Kidney tubule cell (primary cell): Measurements from ENCODE around the gene CDH16.
"Not testable (repeated sequence)": the region's sequence is repeated elsewhere in the genome, so short reads cannot be mapped to it uniquely, and the experiment has no call there.

Experiments
- DNase-seq: peaks from one replicate; pipeline ENCODE4 v3.0.0-alpha.2; 2018; ENCODE audit warnings: low spot score

The CDH16 gene

DNA sequence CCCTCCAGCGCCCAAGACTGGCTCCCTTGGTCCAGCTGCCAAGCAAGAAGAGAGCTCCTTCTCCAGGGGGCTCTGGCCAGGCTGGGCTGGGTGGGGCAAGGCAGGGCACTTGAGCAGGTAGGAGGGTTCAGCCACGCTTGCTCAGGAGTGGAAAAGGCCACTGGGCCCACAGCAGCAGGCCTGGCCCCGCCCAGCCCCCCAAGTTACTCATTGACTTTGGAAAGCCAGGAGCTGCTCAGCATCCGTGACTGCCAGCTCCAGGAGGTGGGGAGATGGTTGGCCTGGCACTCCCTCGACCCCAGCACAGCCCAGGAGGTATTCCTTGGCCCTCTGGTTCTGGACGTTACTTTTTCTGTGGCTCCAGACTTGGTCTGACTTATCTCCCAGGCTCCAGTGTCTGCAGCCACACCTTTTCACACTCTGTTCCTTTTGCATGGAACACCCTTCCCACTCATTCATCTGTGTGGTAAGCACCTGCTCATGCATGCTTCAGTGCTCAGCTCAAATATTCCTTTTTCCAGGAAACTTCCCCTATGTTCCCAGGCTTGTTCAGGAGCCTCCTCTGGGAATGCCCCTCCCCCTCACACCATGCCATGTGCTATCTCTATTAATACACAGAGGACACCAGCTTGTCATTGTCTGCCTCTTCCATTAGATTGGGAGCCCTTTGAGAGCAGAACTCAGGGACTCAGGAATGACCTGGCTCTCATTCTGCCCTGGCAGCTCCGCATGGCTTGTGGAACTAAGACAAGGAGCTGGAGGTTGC lies at the start of gene CDH16:
TSS of gene CDH16 (minus strand) at position 83 of the 766 bp plus-strand sequence. CDS start 820 bp downstream, outside the sequence.
- DNase-seq: peak; percentile 93

GRCh38 chr16:66964049-66964448 lies 45.4 kb upstream of the CDH16 start:
- DNase-seq: no peak

DNA sequence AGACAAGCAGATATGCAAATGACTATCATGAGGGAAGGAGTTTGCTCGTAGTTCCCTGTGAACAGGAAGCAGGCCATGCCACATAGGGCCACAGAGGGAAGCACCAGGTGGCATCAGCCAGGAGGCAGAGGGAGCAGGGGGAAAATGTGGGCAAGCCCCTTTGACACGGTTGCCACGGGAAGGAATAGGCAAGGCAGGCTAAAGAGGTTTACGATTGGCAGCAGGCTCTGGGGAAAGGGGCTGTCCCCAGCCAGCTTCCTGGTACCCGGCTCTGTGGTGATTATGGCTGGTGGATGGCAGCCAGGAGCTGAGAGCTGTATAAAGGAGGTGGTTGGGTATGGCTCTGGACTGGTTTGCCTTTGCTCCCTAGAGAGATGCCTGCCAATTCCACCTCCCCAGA lies 43.2 kb upstream of the CDH16 start:
- peak; percentile 26 for DNase-seq

- peak; percentile 81 for DNase-seq
Observed at GRCh38 chr16:66961065-66961744, 42.5 kb upstream of the CDH16 start, which contains the start of gene CES3. TSS of gene CES3 (plus strand) at chr16:66961266. CDS start at chr16:66961308, 42 bp downstream.

- no peak for DNase-seq
Observed at GRCh38 chr16:66960270-66960669, 41.6 kb upstream of the CDH16 start.

DNA sequence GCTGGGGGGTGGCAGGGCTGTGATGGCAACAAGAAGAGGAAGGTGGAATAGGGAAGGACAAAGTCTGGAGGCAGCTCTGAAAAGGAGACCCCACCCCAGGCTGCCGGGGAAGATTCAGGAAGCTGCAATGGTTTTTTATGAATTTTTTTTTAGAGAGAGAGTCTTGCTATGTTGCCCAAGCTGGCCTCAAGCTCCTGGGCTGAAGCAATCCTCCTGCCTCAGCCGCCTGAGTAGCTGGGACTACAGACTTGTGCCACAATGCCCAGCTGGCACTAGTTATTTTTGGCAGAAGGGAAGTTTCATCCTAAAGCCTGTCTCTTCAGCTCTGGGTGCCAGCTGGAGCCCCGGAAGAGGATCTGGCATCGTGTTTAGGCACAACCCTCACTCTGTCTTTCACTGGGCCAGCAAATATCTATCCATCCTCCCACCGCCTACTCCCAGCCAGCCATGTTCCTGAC lies 41.0 kb upstream of the CDH16 start:
- DNase-seq: no peak

DNA sequence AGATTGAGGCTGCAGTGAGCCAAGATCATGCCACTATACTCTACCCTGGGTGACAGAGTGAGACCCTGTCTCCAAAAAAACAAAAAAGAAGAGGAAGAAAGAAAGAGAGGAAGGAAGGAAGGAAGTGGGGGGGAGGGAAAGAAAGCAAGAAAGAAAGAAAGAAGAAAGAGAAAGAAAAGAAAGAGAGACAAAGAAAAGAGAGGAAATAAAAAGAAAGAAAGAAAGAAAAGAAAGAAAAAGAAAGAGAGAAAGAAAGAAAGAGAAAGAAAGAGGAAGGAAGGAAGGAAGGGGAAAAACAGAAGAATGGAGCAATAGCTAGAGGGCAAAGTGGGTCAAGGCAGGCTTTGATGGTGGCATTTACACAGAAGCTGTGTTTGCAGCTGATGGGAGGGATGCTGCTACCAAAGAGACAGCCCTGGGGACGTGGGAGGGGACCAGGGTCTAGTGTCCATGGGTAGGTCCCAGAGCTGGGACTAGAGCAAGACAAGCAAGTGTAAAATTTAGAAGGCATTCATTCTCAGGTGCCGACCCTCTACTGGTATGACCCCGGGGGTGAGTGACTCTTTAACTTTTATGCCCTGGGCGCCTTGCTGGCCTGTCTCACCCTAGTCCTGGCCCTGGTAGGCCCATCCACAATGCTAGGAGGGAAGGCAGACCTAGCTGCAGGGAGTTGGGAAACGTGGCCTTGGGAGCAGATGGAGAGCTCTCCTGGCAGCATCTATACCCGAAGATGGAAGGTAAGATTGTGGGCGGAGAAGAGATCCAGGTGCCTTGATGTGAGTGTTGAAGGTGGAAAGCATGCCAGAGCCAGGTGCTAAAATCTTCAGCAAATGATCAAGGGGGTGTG lies 40.4 kb upstream of the CDH16 start:
- DNase-seq: no peak

GRCh38 chr16:66956154-66956457 lies 37.4 kb upstream of the CDH16 start:
- DNase-seq: not testable (repeated sequence)

GRCh38 chr16:66955363-66956153 lies 36.9 kb upstream of the CDH16 start:
- not testable (repeated sequence) for DNase-seq

DNA sequence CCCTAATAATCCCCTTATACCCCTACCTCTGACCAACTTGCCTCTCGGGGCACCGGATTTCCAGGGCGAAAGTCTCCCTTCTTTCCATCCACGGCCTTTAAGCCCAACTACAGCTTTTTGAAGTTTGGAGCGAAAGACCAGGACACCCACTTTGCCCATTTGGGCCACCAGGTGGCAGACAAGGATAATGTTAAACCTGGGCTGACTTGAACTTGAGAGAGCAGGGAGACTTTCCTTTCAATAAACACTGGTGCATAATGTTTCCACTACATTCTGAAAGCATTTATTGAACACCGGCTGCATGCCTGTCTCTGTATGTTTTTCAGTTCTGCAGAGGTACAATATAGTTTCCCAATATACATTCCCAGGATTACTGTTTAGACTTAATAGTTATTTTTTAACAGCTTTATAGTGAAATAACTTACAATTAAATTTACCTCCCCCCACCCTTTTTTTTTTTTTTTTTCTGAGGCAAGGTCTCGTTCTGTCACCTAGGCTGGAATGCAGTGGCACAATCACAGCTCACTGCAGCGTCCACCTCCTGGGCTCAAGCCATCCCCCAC lies 35.5 kb upstream of the CDH16 start:
- peak; percentile 78 for DNase-seq

- DNase-seq: no peak
Observed at GRCh38 chr16:66953462-66954096, 34.9 kb upstream of the CDH16 start.

- no peak for DNase-seq
Observed at GRCh38 chr16:66952430-66953110, 33.9 kb upstream of the CDH16 start.

DNA sequence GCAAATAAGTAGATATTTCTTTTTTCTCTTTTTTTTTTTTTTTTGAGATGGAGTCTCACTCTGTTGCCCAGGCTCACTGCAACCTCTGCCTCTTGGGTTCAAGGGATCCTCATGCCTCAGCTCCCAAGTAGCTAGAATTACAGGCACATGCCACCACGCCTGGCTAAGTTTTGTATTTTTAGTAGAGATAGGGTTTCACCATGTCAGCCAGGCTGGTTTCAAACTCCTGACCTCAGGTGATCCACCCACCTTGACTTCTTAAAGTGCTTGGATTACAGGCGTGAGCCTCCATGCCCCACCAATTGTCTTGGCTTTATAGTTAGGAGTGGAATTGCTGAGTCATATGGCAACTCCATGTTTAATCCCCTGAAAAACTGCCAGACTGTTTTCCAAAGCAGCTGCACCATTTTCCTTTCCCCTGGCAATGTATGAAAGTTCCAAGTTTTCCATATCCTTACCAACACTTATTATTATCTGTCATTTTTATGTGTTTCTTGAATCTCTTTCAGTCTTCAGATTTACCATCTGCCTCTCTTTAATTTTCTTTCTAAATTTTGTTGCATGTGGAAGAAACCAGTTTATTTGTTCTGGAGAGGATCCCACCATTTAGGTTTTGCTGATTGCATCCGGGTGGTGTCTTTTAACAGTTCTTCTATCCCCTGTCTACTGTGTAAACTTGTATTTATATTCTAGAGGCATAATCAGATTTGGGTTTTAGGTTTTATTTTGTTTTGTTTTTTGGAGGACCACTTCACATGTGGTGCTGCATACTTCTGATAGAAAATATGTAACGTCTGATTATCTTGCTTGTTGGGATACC lies 32.5 kb upstream of the CDH16 start:
- peak; percentile 20 for DNase-seq

DNA sequence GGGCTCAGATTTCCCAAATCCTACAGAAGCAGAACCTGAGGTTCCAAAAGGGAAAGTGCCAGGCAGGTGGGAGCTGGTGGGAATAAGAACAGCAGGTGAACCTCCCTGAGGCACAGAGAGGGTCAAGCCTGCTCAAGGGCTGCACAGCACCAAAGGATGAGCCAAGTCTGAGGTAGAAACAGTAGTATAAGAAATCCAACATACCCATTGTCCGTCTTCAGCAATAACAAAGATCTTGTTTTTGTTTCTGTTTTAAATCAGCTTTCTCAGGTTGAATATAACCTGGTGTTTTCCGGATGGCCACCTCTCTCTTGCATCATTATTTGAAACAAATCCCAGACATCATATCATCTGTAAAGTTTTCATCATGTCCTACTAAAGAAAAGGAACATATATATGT lies 31.8 kb upstream of the CDH16 start:
- DNase-seq: no peak

- no peak for DNase-seq
Observed at GRCh38 chr16:66949472-66949871, 30.8 kb upstream of the CDH16 start.

DNA sequence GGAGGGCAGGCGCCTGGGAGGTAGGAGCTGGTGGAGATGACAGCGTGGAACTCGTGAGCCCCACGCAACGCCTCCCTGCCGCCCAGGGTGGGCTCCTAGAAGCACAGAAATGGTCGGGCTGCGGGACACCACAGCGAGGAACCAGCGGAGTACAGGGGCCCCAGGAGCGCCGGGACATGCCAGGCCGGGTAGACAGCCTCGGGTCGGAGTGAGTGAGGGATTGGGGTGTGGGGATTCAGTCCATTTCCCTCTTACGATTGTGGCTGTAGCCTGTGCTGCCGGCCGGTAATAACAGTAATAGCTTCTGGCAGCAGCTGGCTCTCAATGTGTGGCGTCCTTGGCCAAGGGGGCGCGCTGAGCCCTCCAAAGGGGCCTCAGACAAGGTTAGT lies 30.1 kb upstream of the CDH16 start:
- DNase-seq: no peak

- DNase-seq: peak; percentile 20
Observed at GRCh38 chr16:66948134-66948836, 29.6 kb upstream of the CDH16 start.

DNA sequence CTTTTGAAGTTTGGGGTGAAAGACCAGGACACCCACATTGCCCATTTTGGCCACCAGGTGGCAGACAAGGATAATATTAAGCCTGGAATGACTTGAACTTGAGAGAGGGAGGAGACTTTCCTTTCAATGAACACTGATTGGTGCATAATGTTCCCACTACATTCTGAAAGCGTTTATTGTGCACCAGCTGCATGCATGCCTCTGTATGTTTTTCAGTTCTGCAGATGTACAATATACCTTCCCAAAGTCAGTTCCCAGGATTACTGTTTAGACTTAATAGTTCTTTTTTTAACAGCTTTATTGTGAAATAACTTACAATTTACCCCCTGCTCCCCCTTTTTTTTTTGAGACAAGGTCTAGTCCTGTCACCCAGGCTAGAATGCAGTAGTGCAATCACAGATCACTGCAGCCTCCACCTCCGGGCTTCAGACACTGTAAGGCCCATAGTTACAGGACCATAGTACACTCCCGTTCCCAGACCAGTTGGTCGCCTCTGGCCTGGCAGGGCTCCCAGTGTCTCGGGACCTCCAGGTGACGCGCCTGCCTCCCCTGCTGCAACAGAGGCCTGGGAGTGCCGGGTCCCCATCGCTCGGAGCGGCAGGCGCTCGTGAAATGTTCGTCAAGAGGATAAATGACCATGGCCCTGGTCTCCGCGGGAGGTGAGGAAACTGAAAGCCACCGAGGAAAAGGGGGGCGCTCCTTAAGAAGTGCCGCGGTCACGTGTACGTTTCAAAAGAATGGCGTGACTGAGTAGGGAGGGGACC lies 28.8 kb upstream of the CDH16 start:
- peak; percentile 81 for DNase-seq
